ENCODE measurements around the gene CSRP2.

Gene CSRP2

DNA sequence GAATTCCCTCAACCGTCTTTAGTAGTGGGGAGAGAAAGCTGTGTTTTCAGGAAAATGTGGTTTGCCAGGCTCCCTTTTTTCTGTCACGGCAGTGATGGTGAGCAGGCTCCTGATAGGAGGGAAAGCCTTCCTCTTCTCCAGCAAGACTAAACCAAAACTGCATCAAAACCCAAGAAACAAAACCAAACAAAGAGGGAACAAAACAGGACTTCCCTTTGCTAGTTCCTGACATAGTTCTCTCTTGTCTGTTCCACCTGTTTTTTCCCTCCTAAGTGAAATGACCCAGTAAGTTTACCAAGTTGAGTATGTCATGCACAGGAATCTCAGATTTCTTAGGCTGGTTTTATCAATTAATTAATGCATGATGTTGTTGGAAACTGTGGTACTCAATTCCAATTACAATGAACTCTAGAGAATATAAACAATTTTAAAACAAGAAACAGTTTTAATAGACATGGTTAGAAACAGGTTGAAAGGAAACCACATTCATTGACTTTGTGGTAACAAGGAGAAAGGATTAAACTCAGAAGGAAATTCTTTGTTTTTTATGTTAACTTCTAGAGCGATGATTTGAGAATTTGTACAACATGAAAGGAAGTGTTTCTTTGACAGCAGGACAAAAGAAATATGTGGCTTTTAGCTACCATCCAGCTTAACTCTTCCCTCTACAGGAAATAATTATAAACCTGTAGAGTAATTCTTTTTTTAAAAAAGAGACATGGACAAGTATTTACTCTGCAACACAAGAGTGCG is 23.0 kb upstream of the CSRP2 start:
- no peak overlapping the region for H3K9ac ChIP-seq (ENCODE audit: low read length)

DNA sequence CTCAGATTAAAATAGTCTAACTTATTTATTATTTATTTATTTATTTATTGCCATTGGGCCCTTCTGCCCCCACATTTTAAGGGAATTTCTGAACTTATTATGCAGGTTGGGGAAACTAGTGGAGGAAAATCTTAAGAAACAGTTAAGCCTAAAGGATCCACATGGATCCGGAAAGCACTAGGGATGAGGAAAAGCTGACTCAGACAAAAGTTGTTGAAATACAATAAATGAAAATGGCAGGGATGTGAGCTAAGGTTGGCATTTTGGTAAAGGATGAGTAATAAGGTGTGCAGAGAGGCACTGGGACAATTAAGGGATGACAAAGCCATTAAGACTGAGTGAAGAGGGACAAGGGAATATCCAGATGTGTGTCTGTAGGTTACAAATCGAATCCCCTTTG is 20.7 kb upstream of the CSRP2 start:
- TF ChIP-seq EZH2phosphoT487 (IDR thresholded peaks at IDR 0.05; ENCODE audit: low read depth) (no peak), CTCF (IDR thresholded peaks at IDR 0.05; ENCODE audit: low read depth, low read length) (no peak)
- Histone ChIP-seq H3K9ac (ENCODE audit: low read length) (no peak overlapping the region), H2AFZ (ENCODE audit: low read depth, low read length) (no peak overlapping the region), H3K4me1 (ENCODE audit: low read length) (no peaks in the 10 kb centered on the region), H3K36me3 (replicated peaks; ENCODE audit: low read depth, low read length) (no peaks in the 10 kb centered on the region), H3K4me3 (ENCODE audit: low read length) (no peak overlapping the region), H3K27me3 (ENCODE audit: low read depth, low read length) (no peaks in the 10 kb centered on the region), H3K9me3 (ENCODE audit: insufficient read depth, low read length) (no peaks in the 10 kb centered on the region), H3K79me2 (ENCODE audit: low read length) (no peaks in the 10 kb centered on the region), H4K20me1 (ENCODE audit: insufficient read depth, low read length) (no peaks in the 10 kb centered on the region), H3K27ac (ENCODE audit: low read length) (no peak overlapping the region), H3K4me2 (ENCODE audit: low read length) (no peak overlapping the region)

More for the DNA sequence above, 23.0 kb upstream of the CSRP2 start:
- no peaks in the 10 kb centered on the region for H3K36me3 ChIP-seq (replicated peaks; ENCODE audit: low read depth, low read length)
- H3K27me3 ChIP-seq (ENCODE audit: low read depth, low read length) = no peaks in the 10 kb centered on the region
- no peaks in the 10 kb centered on the region for H4K20me1 ChIP-seq (ENCODE audit: insufficient read depth, low read length)
- H3K9me3 ChIP-seq (ENCODE audit: insufficient read depth, low read length) = no peaks in the 10 kb centered on the region
- H3K79me2 ChIP-seq (ENCODE audit: low read length) = no peaks in the 10 kb centered on the region
- H3K4me1 ChIP-seq (ENCODE audit: low read length) = no peaks in the 10 kb centered on the region
- no peak overlapping the region for H3K4me2 ChIP-seq (ENCODE audit: low read length)
- no peak overlapping the region for H2AFZ ChIP-seq (ENCODE audit: low read depth, low read length)
- H3K4me3 ChIP-seq (ENCODE audit: low read length) = no peak overlapping the region
- TF ChIP-seq EZH2phosphoT487 (IDR thresholded peaks at IDR 0.05; ENCODE audit: low read depth) (no peak), CTCF (IDR thresholded peaks at IDR 0.05; ENCODE audit: low read depth, low read length) (no peak)
- H3K27ac ChIP-seq (ENCODE audit: low read length) = no peak overlapping the region

DNA sequence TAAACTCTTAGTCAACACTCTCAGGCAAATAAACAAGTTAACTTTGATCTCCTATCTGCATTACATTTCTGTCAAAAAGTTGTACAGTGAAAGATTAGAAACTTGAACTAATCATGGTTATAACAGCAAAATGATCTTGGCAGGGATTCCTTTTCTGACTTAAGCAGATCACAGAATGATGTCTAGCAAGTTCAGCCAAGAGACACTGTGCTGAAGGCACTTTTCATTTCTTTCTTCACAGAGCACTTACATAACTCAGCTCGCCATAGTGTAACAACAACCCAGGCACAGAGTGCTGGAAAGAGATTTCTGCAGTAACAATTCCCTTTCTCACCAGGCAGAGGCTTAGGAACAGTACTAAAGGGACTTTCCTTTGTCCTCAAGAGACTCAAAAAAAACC is 19.6 kb upstream of the CSRP2 start:
- H3K4me3 ChIP-seq (ENCODE audit: low read length) = no peak overlapping the region
- no peaks in the 10 kb centered on the region for H3K36me3 ChIP-seq (replicated peaks; ENCODE audit: low read depth, low read length)
- H3K9me3 ChIP-seq (ENCODE audit: insufficient read depth, low read length) = no peaks in the 10 kb centered on the region
- no peak overlapping the region for H3K9ac ChIP-seq (ENCODE audit: low read length)
- no peak for TF ChIP-seq EZH2phosphoT487 (IDR thresholded peaks at IDR 0.05; ENCODE audit: low read depth)
- TF ChIP-seq CTCF (IDR thresholded peaks at IDR 0.05; ENCODE audit: low read depth, low read length) = no peak
- no peak overlapping the region for H2AFZ ChIP-seq (ENCODE audit: low read depth, low read length)
- H4K20me1 ChIP-seq (ENCODE audit: insufficient read depth, low read length) = no peaks in the 10 kb centered on the region
- H3K27me3 ChIP-seq (ENCODE audit: low read depth, low read length) = no peaks in the 10 kb centered on the region
- no peaks in the 10 kb centered on the region for H3K4me1 ChIP-seq (ENCODE audit: low read length)
- H3K27ac ChIP-seq (ENCODE audit: low read length) = no peak overlapping the region
- H3K4me2 ChIP-seq (ENCODE audit: low read length) = no peak overlapping the region
- no peaks in the 10 kb centered on the region for H3K79me2 ChIP-seq (ENCODE audit: low read length)

- Histone ChIP-seq H3K27me3 (ENCODE audit: low read depth, low read length) (no peaks in the 10 kb centered on the region), H3K4me1 (ENCODE audit: low read length) (no peaks in the 10 kb centered on the region), H3K4me2 (ENCODE audit: low read length) (no peak overlapping the region), H3K9ac (ENCODE audit: low read length) (no peak overlapping the region), H2AFZ (ENCODE audit: low read depth, low read length) (no peak overlapping the region), H3K36me3 (replicated peaks; ENCODE audit: low read depth, low read length) (no peaks in the 10 kb centered on the region), H3K79me2 (ENCODE audit: low read length) (no peaks in the 10 kb centered on the region), H3K9me3 (ENCODE audit: insufficient read depth, low read length) (no peaks in the 10 kb centered on the region), H3K4me3 (ENCODE audit: low read length) (no peak overlapping the region), H3K27ac (ENCODE audit: low read length) (no peak overlapping the region), H4K20me1 (ENCODE audit: insufficient read depth, low read length) (no peaks in the 10 kb centered on the region)
- TF ChIP-seq CTCF (IDR thresholded peaks at IDR 0.05; ENCODE audit: low read depth, low read length) (no peak), EZH2phosphoT487 (IDR thresholded peaks at IDR 0.05; ENCODE audit: low read depth) (no peak)
These were observed 17.5 kb upstream of the CSRP2 start for GRCh38 chr12:76896274-76896673.
